SK-N-MC (cell line): ENCODE measurements around the gene EED.
A peak's percentile ranks its signal among the peaks of the same experiment; 100 is the strongest.

ENCODE experiments used
- DNase-seq: peaks from one replicate; pipeline ENCODE4 v3.0.0-alpha.2; 2011; ENCODE audit warnings: low read depth, low spot score
- H3K27ac ChIP-seq: fragments of 200-600 bp; sonication (generic); 2 replicates; pipeline ENCODE4 v1.5.1; 2016; ENCODE audit warnings: mixed run types
- H3K36me3 ChIP-seq: fragments of 200-600 bp; sonication (generic); 2 replicates; pipeline ENCODE4 v1.6.1; 2017; ENCODE audit warnings: antibody characterized with exemption, low read length, mixed read lengths; ENCODE audit not compliant: insufficient read depth
- H3K4me3 ChIP-seq: fragments of 200-600 bp; sonication (generic); 2 replicates; pipeline ENCODE4 v1.5.1; 2016
- H3K9ac ChIP-seq: fragments of 200-600 bp; sonication (generic); 2 replicates; pipeline ENCODE4 v1.8.0; 2017; ENCODE audit warnings: mixed run types, mixed read lengths; ENCODE audit not compliant: insufficient read length
- H3K9me3 ChIP-seq: fragments of 200-600 bp; sonication (generic); 2 replicates; pipeline ENCODE4 v1.6.1; 2017; ENCODE audit warnings: low read depth, mild to moderate bottlenecking, antibody characterized with exemption, low read length, moderate library complexity, mixed read lengths
- EZH2 ChIP-seq: fragments of 200-600 bp; sonication (generic); IDR thresholded peaks from one replicate; pipeline ENCODE4 v1.6.1; 2017; ENCODE audit warnings: antibody characterized with exemption
- FOXP2 ChIP-seq: optimal IDR thresholded peaks from 2 replicates; pipeline ENCODE3; 2011; ENCODE audit warnings: mild to moderate bottlenecking, moderate library complexity; ENCODE audit not compliant: insufficient read depth; ENCODE audit errors: extremely low read length, control extremely low read depth
- POLR2AphosphoS5 ChIP-seq: IDR thresholded peaks from 2 replicates; pipeline ENCODE4 v1.6.1; 2012; ENCODE audit warnings: mild to moderate bottlenecking, low read depth, low read length, borderline replicate concordance

The EED gene

GRCh38 chr11:86202013-86202336 lies 42.6 kb upstream of the EED start:
- Histone ChIP-seq H3K36me3 (no peaks in the 10 kb centered on the region), H3K4me3 (no peak overlapping the region), H3K9ac (no peak overlapping the region), H3K27ac (no peak overlapping the region), H3K9me3 (no peaks in the 10 kb centered on the region)
- no peak for DNase-seq
- TF ChIP-seq POLR2AphosphoS5 (no peak), EZH2 (no peak), FOXP2 (no peak)

GRCh38 chr11:86204356-86204755 lies 40.2 kb upstream of the EED start:
- Histone ChIP-seq H3K36me3 (no peaks in the 10 kb centered on the region), H3K9me3 (no peaks in the 10 kb centered on the region), H3K4me3 (no peak overlapping the region), H3K27ac (no peak overlapping the region), H3K9ac (no peak overlapping the region)
- no peak for TF ChIP-seq FOXP2
- no peak for TF ChIP-seq POLR2AphosphoS5
- TF ChIP-seq EZH2 = no peak
- no peak for DNase-seq

DNA sequence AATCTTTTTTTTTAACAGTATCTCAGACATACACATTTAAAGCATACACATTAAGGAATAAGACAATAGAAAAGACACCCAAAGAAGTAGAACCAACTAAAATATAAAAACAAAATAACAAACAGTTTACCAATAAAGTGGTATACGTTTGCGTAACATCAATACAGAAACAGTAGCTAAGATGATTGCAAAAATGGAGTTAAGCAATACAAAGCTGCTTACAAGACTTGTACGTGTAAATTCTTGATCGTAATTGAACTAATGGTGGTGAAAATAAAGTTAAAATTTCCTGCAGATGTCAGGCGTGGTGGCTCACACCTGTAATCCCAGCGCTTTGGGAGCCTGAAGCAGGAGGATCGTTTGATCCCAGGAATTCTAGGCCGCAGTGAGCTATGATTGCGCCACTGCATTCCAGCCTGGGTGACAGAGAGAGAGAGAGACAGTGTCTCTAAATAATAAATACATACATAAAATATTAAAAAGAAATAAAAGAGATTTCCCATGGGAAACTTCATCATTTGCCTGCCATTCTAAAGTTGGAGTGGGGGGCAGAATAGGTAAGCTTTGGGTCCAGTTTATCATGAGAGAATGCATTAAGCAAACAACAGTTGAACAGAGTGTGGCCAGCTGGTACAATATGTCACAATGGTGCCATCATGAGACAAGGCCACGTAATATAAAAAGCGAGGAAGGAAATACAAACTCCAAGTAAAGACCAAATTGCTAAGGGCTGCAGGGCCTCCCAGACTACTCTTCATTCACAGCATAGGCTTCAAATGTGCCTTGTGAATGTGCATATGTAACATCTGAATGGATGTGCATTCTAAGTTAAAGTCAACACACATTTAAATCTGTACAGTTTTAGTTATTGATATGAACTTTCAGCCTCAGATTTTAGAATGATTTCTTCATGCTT lies 38.9 kb upstream of the EED start:
- TF ChIP-seq POLR2AphosphoS5 = no peak
- no peak for TF ChIP-seq EZH2
- TF ChIP-seq FOXP2 = no peak
- no peak overlapping the region for H3K9ac ChIP-seq

DNA sequence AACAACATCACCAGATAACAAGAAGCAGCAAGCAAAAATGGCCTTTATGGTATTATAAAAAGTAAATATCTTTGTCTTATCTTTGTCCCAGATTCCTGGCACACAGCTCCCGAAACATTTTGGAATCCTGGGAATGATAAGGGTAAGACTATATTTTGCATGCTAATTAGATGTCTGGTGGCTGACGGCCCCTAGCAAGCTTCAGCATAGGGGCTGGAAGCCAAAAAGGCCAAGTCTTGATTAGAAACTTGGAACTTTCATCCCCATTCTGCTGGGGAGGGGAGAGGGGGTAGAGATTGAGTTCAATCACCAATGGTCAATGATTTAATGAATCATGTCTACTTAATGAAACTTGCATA lies 38.2 kb upstream of the EED start:
- Histone ChIP-seq H3K4me3 (no peak overlapping the region), H3K36me3 (no peaks in the 10 kb centered on the region), H3K9ac (no peak overlapping the region), H3K27ac (no peak overlapping the region), H3K9me3 (no peaks in the 10 kb centered on the region)
- no peak for DNase-seq
- no peak for TF ChIP-seq POLR2AphosphoS5
- no peak for TF ChIP-seq EZH2
- no peak for TF ChIP-seq FOXP2

More for the DNA sequence above, 38.9 kb upstream of the EED start:
- no peak overlapping the region for H3K4me3 ChIP-seq
- H3K27ac ChIP-seq = no peak overlapping the region
- H3K9me3 ChIP-seq = no peaks in the 10 kb centered on the region
- H3K36me3 ChIP-seq = no peaks in the 10 kb centered on the region
- no peak for DNase-seq

GRCh38 chr11:86207413-86207812 lies 37.1 kb upstream of the EED start:
- Histone ChIP-seq H3K36me3 (no peaks in the 10 kb centered on the region), H3K4me3 (no peak overlapping the region), H3K9me3 (no peaks in the 10 kb centered on the region), H3K9ac (no peak overlapping the region), H3K27ac (no peak overlapping the region)
- TF ChIP-seq FOXP2 (no peak), POLR2AphosphoS5 (no peak), EZH2 (no peak)
- DNase-seq = no peak

DNA sequence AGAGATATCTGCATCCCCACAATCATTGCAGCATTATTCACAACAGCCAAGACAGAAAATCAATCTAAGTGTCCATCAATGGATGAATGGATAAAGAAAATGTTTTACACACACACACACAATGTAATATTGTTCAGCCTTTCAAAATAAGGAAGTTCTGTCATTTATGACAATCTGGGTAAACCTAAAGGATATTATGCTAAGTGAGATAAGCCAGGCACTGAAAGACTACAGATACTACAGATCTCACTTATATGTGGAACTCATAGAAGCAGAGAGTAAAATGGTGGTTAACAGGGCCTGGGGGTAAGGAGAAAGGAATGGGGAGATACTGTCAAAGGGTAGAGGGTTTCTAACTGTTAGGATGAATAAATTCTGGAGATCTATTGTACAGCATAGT lies 36.0 kb upstream of the EED start:
- Histone ChIP-seq H3K9me3 (no peaks in the 10 kb centered on the region), H3K4me3 (no peak overlapping the region), H3K27ac (no peak overlapping the region), H3K9ac (no peak overlapping the region), H3K36me3 (no peaks in the 10 kb centered on the region)
- TF ChIP-seq EZH2 = no peak
- TF ChIP-seq FOXP2 = no peak
- no peak for TF ChIP-seq POLR2AphosphoS5
- no peak for DNase-seq

- Histone ChIP-seq H3K9me3 (no peaks in the 10 kb centered on the region), H3K27ac (no peak overlapping the region), H3K4me3 (no peak overlapping the region), H3K36me3 (no peaks in the 10 kb centered on the region), H3K9ac (no peak overlapping the region)
- TF ChIP-seq POLR2AphosphoS5 = no peak
- no peak for TF ChIP-seq EZH2
- no peak for TF ChIP-seq FOXP2
- DNase-seq = no peak
Observed at GRCh38 chr11:86209806-86210657, 34.5 kb upstream of the EED start.

DNA sequence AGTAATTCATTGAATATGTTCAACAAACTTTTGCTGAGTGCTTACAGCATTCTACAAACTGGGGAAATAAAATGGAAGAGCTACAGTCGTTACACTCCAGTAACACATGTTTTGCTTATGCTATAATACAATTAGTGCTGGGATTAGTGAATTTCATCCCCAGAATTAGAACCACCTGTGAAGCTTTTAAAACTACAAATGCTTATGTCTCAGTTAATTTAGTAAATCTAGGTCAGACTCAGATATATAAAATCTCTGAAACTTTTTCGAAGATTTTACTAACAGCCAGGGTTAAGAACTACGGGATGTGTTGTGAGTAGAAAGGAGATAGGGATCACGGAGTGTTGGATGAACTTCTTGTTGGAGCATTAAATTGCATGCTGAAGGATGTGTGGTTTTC lies 33.7 kb upstream of the EED start:
- DNase-seq = no peak
- peak overlapping the region; percentile 42; the same call in 1 of the 2 replicates for H3K27ac ChIP-seq
- no peaks in the 10 kb centered on the region for H3K36me3 ChIP-seq
- TF ChIP-seq FOXP2 (no peak), POLR2AphosphoS5 (no peak), EZH2 (no peak)
- no peak overlapping the region for H3K9ac ChIP-seq
- no peaks in the 10 kb centered on the region for H3K9me3 ChIP-seq
- no peak overlapping the region for H3K4me3 ChIP-seq

GRCh38 chr11:86211619-86212018 lies 32.9 kb upstream of the EED start:
- H3K4me3 ChIP-seq = no peak overlapping the region

More at GRCh38 chr11:86211619-86212018, 32.9 kb upstream of the EED start:
- DNase-seq = no peak
- no peak overlapping the region for H3K9ac ChIP-seq
- TF ChIP-seq EZH2 = no peak
- no peak for TF ChIP-seq FOXP2
- no peak for TF ChIP-seq POLR2AphosphoS5
- no peaks in the 10 kb centered on the region for H3K36me3 ChIP-seq
- H3K9me3 ChIP-seq = no peaks in the 10 kb centered on the region
- no peak overlapping the region for H3K27ac ChIP-seq
